Dermis blood vessel endothelial cell (primary cell): ENCODE data around the gene CHPF2. TPM values are rescaled to one million over a fixed set of nuclear protein-coding genes. Genes with fewer than 3 reads are reported as not detected.

Experiments used
- DNase-seq: peaks from one replicate; pipeline ENCODE4 v3.0.0; 2010
- total RNA-seq: library from RNA; depleted of rRNA; stranded (reverse); fragments of >200 nt; gene quantifications from 2 replicates; pipeline ENCODE4 v1.2.3, GENCODE V29; 2014

CHPF2 gene
- total RNA-seq, 1 donor from 2014 or later, result 49.9 TPM

DNA sequence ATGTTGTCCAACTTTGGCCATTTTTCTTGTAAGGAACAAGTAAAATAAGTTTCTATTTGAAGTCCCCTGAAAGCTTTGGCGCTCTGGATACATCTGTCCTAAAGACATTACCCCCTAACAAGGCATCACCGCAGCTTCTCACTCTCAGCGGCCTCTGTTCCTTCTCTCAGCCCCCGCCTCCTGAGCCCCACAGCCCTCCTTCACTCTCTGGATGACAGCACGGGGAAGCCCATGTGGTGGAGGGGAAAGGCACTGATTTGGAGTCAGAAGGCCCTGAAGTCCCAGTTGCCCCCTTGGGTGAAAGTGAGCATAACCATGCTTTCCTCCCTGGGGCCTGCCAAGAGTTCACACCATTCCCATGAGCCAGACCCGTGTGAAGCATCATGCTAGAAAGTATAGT is 26.6 kb upstream of the CHPF2 start:
- no peak for DNase-seq

DNA sequence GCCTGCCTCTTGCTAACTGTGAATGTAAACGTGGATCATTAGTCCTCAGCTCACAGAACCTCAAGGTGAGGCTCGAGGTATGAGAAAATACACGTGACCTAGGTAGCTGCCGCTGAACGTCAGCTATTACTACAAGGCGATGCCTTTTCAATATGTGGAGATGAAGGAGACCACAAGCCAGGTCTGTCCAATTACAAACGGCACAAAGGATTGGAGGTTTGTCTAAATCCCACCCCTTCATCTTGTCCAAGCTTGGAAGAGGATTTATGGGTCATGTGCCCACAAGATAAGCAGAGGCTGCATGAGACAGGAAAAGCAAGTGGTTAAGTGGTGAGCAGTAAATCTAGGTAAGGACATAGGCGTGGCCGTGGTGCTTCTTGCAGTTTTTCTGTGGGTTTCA is 25.4 kb upstream of the CHPF2 start:
- no peak for DNase-seq

DNA sequence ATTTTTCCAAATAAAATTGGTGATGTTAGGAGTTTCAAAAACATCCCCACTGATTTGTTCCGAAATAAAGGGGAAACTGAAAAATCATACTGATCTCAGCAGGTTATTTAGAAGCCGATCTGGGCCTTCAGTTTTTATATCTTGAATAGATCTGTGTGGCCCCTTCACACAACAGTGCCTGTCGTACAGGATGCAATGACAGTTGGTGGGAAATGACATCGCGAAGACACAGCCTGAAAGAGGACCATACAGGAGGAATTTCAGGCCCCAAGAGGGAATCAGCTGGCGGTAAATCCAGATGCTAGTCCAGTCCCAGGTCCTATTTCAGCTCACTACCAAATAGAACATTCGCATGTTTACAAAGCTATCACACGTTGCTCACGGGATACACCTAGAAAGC is 25.0 kb upstream of the CHPF2 start:
- DNase-seq, result no peak

DNA sequence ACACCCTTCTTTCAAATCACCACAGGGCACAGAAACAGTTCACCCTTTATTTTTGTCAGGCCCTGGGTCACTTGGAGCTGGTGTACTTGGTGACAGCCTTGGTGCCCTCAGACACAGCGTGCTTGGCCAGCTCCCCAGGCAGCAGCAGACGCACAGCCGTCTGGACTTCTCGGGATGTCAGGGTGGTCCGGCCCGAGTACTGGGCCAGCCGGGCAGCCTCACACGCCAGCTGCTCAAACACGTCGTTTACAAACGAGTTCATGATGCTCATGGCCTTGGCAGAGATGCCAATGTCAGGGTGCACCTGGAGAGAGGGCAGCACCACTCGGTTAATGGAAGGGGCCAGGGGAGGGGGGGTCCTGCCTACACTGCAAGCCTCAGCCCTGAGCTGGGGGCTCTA is 24.5 kb upstream of the CHPF2 start:
- no peak for DNase-seq

DNA sequence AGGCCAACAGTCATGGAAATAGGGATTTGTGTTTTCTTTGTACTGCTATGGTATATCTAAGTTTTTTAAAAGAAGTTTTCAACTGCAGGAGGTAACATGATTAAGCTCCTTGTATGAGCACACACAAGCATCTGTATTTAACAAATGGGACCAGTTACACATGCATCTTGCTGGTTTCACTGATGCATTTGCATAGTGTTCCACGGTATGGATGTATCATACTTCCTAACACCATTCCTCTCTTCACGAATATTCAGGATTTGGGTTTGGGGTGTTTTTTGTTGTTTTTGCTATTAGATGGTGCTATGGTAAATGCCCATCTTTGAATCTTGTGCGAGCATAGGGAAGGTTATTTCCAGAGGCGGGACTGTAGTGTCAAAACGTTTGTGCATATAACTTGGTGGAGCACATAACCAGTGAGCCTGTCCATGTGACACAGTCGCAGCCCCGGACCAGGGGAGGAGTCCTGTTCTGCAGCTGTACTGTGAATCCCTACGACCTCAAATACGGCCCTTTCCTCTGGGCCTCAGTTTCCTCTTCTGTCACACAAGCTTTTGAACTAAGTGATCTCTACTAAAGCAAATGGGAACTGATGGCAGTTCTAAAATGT is 23.9 kb upstream of the CHPF2 start:
- DNase-seq, result no peak

DNA sequence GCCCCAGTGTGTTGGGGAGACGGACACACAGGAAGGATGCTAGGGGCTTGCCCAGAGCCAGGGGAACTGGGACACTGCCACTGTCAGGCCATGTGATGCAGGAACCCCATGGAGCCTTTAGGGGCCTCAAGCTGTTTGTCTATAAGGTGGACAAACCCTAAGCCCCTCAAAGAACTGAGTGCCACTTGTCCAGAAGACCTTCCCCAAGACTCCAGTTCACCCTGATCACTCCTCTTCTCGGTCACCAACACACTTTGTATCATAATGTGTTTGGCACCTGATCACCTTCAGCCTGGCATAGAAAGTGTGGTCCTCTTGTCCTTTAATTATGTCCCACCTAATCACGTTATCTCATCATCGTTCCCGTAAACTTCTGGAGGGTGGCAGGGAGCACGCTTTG is 22.7 kb upstream of the CHPF2 start:
- no peak for DNase-seq

DNA sequence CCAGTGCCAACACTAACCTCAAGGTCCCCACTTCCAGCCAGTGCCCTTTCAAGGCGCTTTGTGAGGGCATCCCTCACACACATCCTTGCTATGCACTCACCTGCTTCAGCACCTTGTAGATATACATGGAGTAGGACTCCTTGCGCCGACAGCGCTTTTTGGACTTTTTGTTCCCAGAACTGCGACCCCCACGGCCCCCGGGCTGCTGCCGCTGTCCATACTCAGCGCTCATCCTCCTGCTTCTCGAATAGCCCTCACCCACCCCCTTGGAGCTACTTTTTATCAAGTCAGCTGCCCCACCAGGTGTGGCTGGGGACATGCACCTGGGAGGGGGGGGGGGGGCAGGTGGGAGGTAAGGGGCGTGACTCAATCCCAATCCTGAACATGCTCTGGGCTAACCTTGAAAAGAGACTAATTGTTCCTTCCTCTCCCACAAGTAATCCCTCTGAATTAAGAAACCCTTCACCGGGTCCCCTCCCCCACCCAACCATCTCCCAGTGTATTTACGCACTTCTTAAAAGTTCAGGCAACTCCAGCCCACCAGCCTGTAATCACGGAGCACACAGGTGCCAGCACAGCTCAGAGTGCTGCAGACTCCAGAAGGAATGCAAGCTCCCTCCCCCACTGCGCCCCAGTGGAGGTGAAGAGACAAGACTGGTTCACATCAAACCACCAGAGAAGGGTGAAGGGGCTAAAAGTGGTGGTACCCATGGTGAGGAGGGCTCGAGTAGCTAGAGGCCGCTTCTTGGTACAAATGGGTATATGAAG is 22.0 kb upstream of the CHPF2 start, which contains the start of gene H2BK1:
TSS of gene H2BK1 (minus strand) at position 402 of the 768 bp plus-strand sequence. CDS start at position 232, 170 bp downstream.
- DNase-seq, result no peak

DNA sequence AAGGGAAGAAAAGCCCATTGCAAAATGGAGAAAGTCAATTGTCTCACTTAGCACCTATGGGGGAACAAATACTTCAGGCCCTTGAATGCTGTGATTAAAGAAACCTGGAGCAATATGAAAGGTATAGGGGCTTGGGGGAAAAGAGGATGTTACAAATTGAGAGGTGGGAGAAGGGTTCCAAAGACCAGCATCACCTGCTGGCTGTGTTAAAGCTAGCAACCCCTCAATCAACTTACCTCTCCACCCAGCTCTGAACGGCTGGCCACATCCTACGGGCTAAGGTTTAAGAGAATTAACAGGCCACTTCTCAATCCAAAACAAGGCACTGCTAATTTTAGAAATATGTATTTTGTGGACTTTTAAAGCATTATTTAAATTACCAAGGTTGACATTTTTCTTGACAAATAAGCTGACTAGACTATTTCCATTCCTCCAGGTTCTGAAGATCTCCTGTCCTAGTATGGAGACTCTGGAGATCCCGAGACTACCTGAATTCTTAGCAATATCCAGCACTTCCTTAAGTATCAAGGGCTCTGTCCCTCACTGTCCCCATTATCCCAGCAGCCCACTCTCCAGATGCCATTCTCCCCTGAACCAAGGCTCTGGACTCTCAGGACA is 21.0 kb upstream of the CHPF2 start:
- no peak for DNase-seq

DNA sequence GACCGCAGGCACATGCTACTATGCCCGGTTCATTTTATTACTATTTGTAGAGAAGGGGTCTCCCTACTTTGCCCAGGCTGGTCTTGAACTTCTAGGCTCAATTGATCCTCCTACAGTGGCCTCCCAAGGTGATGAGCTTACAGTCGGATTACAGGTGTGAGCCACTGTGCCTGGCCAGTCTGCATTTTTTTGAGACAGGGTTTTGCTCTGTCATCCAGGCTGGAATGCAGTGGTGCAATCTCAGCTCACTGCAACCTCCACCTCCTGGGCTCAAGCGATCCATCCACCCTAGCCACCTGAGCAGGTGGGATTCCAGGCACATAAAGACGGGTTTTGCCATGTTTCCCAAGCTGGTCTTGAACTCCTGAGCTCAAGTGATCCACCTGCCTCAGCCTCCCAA is 19.7 kb upstream of the CHPF2 start:
- DNase-seq, result no peak

DNA sequence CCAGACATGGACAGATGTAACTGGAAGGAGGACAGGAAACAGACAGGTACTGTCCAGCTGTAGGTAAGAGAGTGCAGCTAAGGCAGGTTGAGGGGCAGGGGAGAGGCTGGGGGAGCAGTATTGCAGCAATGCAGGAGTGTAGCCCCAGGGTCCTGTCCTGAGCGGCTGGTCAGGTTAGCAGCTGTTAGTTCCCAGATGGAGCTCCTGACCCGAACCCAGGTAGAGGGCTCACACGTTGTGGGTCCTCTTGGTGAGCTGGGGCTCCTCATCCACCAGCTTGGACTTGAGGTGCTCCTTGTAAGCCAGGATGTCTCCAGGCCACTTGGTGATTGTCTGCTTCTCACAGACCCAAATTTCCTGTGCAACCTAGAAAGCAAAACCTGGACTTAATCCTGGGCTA is 18.5 kb upstream of the CHPF2 start:
- DNase-seq, result no peak

DNA sequence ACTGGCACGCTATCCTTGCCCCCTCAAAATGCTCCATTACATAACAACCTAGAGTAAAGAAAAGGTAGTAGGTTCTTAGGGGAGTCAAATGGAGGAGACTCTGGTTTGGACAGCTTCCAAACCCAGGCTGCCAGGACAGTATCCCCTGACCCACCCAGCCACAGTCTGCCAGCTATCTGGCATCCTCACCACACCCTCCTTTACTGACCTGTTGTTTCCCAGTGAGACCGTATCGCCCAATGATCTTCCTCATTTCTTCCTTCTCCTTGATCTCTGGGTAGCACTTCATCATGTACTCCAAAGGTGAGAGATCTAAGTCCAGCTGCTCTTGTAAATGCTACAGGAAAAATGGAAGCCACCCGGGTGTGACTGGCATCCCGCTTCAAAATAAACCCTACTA is 16.9 kb upstream of the CHPF2 start:
- no peak for DNase-seq

DNA sequence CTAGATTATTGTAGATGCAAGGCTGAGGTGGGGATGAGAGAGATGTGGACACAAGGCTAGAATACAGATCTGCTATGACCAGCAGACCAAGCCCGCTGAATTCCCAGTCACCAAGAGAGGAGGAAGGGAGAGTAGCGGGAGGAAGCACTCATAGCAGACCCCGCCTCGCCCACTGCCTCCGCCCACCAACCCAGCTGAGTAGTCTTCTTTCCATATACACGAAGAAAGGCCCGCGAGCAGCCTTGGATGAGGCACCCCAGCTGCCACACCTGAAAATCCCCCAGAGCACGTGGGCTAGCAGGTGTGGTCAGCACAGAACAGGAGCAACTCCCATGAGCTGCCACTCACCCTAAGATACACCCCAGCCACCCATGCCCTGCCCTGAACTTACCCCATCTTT is 14.1 kb upstream of the CHPF2 start:
- no peak for DNase-seq

DNA sequence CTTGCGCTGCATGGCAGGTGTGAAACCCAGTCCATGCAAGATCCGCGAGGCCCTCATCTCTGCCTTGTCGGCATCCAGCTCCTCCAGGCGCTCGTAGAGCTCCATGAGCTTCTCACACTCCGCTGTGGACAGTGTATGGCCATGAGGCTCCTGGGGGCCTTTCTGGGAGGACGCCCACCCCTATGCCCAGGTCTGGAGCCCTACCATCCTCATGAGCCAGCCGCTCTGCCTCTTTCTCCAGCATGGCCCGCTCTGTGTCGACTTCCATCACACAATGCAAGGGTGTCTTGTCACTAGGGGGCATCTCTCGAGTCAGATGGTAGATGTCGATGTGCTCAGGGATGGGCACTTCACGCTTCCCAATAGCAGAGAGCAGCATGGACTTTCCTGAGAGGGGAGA is 8.6 kb upstream of the CHPF2 start:
- DNase-seq, result no peak

DNA sequence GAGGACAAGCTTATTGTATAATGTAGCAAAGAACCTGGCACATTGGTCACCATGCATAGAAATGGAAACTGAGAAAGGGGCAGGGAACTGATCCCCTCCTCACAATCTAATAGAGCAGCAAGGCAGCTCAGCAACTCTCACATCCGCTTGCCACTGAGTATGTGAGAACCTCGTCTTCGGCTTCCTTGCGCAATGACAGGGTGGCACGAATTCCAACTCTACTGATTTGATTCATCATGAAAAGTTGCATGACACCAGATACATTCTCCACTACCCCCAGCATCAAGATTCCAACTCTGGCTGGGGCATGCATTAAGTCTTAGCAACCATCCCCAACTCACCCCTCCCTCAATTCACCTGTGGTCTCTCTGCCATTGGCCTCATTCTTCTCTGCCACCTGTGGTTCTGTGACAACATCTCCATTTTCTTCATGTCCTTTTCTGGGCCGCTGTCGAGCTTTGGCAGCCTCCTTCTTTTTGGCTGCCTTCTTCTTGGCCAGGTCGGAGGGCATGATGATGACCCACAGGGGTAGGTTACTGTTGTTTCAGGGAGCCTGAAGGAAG is 6.3 kb upstream of the CHPF2 start:
- DNase-seq, result no peak

DNA sequence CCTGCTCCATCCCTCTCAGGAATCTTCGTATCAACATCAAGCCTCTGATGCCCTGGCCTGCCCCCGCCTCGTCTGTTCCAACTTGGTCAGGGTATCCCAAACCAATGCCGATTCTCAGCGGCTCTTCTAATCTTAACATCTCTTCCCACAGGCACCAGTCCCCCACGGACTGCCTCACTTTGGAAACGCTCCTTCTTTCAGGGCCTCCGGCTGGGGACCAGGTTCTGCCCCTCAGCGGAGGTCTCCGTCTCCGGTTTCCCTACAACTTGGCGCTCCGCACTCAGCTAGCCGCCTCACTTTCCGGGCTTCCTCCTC is 5.8 kb upstream of the CHPF2 start:
- DNase-seq, result no peak

DNA sequence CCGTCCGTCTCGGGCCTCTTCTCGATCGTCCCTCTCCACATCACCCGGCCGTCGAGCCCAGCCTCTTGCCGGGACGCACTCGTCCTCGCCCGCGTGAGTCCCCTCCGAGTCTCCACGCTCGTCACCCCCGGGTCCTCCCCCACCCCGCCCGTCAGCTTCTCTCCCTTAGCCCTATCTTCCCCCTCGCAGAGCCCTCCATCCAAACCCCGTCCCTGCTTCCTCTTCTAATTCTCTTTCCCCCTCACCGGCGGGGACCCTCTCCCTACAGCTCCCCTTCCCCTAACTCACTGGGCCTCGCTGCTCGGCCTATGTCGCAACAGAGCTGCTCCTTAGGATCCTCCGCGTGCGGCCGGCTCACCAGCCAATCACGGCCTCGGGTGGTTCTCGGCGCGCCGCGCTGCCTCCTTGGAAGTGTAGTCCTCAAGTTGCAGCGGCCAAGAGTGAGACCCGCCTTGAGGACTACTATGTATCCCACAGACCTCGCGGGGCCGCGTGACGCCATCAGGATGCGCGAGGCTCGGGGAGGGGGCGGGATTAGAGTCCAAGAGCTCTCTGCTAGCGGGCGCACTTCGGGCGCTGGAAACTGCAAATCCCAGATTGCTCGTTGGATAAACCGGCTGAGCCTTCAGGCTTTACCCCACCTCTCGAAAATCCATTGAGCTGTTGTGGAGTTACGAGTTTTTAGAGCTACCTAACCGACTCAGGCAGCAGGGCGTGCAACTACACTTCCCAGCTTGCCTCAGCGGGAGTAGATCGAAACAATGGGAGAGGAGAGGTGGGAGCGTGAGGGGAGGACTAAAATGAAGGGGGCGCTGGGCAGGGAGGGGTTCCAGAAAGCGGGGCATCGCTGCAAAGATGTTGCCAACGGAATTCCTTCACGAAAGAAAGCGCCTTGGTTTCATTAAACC is 5.2 kb upstream of the CHPF2 start, which contains the start of gene ABCF2:
TSS of gene ABCF2 (minus strand) at position 331 of the 908 bp plus-strand sequence. CDS start 747 bp downstream, outside the sequence.
- DNase-seq, result peak; percentile 99

DNA sequence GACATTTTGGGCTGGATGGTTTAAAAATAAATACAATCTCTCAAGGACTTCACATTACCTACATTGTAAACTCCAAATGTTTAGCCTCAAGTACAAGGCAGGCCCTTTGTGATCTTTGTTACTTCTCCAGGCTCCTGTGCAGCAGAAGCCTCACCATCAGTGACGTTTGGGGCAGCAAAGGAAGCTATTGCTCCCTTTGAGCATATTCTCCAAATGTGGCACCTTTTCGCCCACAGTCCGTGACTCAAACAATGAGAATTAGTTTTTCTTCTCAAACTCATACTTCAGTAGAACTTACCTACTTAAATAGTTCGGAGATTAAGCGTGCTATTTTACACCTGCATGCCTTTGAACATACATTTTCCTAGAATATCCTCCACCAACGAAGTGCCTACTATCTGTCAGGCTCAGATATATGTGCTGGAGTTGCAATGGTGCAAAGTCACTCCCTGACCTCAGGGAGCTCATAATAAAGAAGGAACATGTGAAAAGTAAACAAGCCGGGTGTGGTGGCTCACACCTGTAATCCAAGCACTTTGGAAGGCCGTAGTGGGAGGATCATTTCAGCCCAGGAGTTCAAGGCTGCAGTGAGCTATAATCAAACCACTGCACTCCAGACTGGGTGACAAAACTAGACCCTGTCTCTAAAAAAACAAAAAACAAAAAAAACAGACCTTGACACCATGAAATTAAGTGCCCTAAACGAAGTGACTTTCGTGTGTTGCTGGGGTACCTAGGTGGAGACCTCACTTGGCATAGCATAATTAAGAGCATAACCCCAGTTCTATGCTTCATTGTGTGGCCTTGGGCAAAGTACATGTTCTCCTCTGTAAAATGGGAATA is 4.0 kb upstream of the CHPF2 start:
- no peak for DNase-seq

DNA sequence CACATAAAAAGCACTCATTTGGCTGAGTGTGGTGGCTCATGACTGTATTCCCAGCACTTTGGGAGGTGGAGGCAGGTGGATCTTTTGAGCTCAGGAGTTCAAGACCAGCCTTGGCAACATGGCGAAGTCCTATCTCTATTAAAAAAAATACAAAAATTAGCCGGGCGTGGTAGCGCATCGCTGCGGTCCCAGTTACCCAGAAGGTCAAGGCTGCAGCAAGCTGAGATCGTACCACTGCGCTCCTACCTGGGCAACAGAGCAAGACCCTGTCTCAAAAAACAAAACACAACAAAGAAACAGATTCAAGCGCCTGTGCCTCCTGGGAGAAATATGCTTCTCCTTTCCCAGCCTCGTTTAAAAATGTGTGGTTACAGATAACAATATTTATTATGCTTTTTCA is 3.0 kb upstream of the CHPF2 start:
- DNase-seq, result no peak

DNA sequence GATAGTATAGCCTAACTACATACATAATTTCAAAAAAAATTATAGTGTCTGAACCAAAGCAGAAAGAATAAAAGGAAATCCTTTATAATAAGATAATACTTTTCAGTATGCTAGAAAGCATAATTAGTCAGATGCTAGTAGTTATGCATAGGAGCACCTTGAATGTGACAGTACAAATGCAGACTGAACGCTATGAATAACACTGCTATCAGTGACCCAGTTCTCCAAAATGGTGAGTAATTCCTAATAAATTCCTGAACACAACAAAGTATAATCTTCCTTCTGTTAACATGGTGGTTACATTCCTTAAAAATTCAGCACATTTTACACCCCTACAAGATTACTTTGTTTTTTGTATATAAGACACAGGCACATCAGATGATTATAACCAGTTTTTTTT is 1.2 kb upstream of the CHPF2 start:
- DNase-seq, result no peak

DNA sequence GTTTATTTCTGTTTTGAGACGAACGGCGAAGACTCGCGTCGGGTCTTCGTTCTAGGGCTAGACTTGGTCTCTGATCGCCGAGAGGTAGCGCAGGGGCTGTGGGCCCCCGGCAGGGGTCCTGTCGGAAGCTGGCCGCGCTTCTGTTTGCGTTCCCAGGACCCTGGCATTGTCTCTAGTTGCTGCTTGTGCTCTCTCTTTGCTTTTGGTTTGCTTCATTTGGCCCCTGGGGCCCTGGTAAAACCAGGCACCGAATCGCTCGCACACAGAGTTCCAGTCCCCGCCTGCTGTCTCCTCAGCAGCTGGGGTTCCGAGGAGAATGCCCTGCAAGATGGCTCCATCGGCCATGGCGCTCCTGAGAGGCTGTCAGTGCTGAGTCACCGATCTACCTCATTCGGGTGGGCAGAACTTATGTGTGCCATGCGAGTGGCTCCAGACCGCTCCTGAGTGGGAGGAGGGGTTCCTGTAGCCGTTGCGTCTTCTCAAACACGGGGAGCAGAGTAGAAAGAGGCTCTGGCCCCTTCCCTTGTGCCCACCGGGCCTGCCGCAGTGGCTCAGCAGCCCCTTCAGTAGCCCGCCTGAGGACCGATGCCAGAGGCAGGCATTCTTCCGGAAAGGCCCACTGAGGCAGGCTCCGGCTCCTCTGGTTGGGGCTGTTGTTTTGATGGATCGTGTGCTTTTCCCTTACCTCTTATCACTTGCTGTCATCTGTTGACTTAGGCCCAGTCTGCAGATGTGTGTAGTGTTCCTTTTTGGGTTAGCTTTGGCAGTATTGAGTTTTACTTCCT is 826 bp downstream of the CHPF2 start:
- peak; percentile 92 for DNase-seq

DNA sequence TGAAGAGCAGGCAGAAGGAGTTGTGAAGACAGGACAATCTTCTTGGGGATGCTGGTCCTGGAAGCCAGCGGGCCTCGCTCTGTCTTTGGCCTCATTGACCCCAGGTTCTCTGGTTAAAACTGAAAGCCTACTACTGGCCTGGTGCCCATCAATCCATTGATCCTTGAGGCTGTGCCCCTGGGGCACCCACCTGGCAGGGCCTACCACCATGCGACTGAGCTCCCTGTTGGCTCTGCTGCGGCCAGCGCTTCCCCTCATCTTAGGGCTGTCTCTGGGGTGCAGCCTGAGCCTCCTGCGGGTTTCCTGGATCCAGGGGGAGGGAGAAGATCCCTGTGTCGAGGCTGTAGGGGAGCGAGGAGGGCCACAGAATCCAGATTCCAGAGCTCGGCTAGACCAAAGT is 1.5 kb downstream of the CHPF2 start:
- DNase-seq, result no peak
